ENCODE results near the gene PLEKHO1. TPM values are rescaled to one million over a fixed set of nuclear protein-coding genes. Genes with fewer than 3 reads are reported as not detected.

PLEKHO1 gene, protein sequence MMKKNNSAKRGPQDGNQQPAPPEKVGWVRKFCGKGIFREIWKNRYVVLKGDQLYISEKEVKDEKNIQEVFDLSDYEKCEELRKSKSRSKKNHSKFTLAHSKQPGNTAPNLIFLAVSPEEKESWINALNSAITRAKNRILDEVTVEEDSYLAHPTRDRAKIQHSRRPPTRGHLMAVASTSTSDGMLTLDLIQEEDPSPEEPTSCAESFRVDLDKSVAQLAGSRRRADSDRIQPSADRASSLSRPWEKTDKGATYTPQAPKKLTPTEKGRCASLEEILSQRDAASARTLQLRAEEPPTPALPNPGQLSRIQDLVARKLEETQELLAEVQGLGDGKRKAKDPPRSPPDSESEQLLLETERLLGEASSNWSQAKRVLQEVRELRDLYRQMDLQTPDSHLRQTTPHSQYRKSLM
- 106 and 113 TPM in 2 replicates for total RNA-seq
- long read RNA-seq, transcript PLEKHO1-201 (6 exons, 2,050 nt) = major isoform, 10 of 16 reads
- long read RNA-seq, partial matches to known transcripts = 1 of 16 reads
- long read RNA-seq, other reads (novel, unspliced or antisense) = 5 of 16 reads

DNA sequence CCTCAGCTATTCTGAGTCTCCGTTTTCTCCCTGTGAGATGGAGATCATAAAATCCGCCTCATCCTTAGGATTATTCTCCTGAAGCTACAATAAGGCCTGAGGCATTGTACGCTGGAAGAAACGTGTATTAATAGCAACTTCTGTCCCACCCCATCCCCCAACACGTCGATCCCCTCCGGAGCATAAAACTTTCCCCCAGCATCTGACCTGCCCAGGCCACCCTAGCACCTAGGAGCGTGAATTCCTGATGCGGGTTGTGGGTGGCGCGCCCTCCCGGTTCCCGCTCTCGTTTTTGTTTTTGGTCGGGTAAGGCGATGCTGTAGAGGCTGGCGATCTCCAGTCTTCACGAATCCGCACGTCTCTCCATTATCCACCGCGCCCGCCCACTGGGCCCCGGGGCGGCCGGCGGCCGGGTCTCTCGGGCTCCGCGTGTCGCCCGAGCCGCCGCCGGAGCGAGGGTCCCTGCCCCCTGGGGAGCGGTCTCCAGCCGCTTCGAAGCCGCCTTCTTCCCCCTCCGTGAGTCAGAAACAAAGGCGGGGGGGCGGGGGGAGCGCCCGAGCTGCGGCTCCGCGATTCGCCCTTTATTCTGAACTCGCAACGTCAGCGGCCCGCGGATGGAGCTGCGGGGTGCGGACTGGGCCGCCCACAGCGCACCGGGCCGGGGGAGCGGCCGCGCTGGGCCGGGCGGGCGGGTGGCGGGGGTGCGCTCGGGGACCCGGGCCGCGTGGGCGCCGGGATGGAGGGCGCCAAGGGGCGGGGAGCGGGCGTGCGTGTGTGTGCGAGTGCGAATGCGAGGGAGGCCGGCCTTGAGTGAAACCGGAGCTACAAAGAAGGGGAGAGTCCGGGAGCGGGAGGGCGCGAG lies at the start of gene PLEKHO1:
Gene PLEKHO1, plus strand, starts transcription at position 646 of the 862 bp plus-strand sequence. CDS start 342 bp downstream, outside the sequence.
- Mint-ChIP-seq H3K4me1 (peaks cover 57% of the 10 kb centered on the region), H3K4me3 (peak within 1 kb of the TSS; percentile 97), H3K27me3 (ENCODE audit: low read depth) (no peaks in the 10 kb centered on the region), H3K9me3 (no peaks in the 10 kb centered on the region), H3K27ac (ENCODE audit: unreplicated experiment) (peak within 1 kb of the TSS; percentile 97), H3K36me3 (ENCODE audit: low read depth) (peaks cover 17% of the 10 kb centered on the region)
- TF ChIP-seq, protein P1, sequence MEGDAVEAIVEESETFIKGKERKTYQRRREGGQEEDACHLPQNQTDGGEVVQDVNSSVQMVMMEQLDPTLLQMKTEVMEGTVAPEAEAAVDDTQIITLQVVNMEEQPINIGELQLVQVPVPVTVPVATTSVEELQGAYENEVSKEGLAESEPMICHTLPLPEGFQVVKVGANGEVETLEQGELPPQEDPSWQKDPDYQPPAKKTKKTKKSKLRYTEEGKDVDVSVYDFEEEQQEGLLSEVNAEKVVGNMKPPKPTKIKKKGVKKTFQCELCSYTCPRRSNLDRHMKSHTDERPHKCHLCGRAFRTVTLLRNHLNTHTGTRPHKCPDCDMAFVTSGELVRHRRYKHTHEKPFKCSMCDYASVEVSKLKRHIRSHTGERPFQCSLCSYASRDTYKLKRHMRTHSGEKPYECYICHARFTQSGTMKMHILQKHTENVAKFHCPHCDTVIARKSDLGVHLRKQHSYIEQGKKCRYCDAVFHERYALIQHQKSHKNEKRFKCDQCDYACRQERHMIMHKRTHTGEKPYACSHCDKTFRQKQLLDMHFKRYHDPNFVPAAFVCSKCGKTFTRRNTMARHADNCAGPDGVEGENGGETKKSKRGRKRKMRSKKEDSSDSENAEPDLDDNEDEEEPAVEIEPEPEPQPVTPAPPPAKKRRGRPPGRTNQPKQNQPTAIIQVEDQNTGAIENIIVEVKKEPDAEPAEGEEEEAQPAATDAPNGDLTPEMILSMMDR (conservative IDR thresholded peaks at IDR 0.05) = no peak
- peak; percentile 45 for DNase-seq (ENCODE audit: low read depth, low spot score)

DNA sequence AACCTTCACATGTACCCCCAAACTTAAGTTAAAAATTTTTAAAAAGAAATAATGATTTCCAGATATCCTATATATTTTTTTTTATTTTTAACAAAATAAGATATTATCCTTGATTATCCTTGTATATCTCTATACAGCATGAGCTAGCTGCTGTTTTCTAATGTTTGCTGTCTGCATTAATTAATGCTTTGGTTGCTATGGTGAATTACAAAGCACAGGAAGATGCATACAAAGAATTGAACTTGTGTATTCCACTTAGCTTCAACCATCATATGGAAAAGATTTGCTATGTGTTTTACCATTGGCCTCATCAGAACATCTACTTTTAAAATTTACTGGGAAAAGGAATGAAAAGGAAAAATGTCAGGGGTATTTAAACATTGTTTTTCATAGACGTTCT lies 46.7 kb upstream of the PLEKHO1 start:
- peaks cover 12% of the 10 kb centered on the region for H3K4me1 Mint-ChIP-seq
- TF ChIP-seq, protein P1 (conservative IDR thresholded peaks at IDR 0.05) = no peak
- no peak for DNase-seq (ENCODE audit: low read depth, low spot score)
- H3K36me3 Mint-ChIP-seq (ENCODE audit: low read depth) = peaks cover 33% of the 10 kb centered on the region
- no peak overlapping the region for H3K27ac Mint-ChIP-seq (ENCODE audit: unreplicated experiment)
- H3K4me3 Mint-ChIP-seq = no peak overlapping the region
- H3K27me3 Mint-ChIP-seq (ENCODE audit: low read depth) = no peaks in the 10 kb centered on the region
- H3K9me3 Mint-ChIP-seq = peaks cover 5% of the 10 kb centered on the region

DNA sequence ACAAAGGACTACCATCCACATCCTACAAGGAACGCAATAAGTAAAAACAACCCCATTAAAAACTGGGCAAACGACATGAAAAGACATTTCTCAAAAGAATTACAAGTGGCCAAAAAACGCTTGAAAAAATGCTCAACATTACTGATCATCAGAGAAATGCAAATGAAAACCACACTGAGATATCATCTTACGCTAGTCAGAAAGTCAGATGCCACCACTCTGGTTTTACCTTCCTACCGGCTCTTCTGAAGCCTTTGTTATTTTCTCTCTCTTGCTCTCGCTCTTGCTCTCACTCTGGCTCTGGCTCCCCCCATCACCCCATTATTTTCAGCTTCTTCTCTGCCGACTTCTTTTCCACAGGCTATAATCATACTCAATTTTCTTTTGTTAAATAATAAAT lies 43.4 kb upstream of the PLEKHO1 start:
- Mint-ChIP-seq H3K4me3 (no peak overlapping the region), H3K36me3 (ENCODE audit: low read depth) (peaks cover 25% of the 10 kb centered on the region), H3K4me1 (peaks cover 12% of the 10 kb centered on the region), H3K9me3 (peaks cover 5% of the 10 kb centered on the region), H3K27me3 (ENCODE audit: low read depth) (no peaks in the 10 kb centered on the region), H3K27ac (ENCODE audit: unreplicated experiment) (no peak overlapping the region)
- TF ChIP-seq, protein P1 (conservative IDR thresholded peaks at IDR 0.05) = no peak
- DNase-seq (ENCODE audit: low read depth, low spot score) = no peak

DNA sequence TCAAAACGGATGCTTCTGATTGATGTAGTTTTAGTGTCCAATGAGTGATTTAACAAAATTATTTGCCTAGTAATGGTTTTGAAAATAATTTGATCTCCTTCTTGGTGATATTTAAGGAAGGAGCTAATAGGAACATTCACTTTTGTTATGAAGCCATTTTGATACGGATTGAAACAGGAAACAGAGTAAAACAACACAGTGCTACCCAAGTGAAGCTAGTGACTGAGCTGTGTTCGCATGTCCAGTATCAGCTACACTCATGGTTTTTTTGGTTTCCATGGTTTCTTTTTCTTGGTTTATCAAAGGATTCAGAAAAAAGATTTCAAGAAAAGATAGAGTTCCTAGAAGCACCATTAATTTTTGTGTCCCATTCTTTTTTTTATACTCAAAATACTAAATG lies 40.1 kb upstream of the PLEKHO1 start:
- H3K36me3 Mint-ChIP-seq (ENCODE audit: low read depth) = peaks cover 39% of the 10 kb centered on the region
- TF ChIP-seq, protein P1 (conservative IDR thresholded peaks at IDR 0.05) = no peak
- no peaks in the 10 kb centered on the region for H3K27me3 Mint-ChIP-seq (ENCODE audit: low read depth)
- H3K4me3 Mint-ChIP-seq = no peak overlapping the region
- no peak overlapping the region for H3K27ac Mint-ChIP-seq (ENCODE audit: unreplicated experiment)
- peaks cover 7% of the 10 kb centered on the region for H3K9me3 Mint-ChIP-seq
- H3K4me1 Mint-ChIP-seq = no peaks in the 10 kb centered on the region
- DNase-seq (ENCODE audit: low read depth, low spot score) = no peak

DNA sequence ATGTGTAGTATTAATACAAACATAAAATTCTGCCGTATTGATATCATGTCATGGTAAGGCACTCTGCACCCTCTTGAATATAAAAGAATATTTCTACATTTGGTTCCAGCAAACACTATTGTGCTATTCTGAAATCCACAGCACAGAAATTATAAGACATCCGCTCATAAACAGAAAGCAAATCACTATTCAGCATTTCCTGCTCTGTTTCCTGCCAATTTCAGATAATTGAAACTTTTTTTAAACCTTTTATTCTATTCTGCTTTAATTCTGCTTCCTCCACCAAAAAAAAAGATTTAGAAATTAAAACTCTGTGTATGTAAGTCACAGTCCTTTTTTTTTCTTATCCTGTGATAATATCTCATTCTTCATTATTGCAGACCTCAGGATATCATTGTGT lies 39.6 kb upstream of the PLEKHO1 start:
- Mint-ChIP-seq H3K4me3 (no peak overlapping the region), H3K36me3 (ENCODE audit: low read depth) (peaks cover 39% of the 10 kb centered on the region), H3K9me3 (peaks cover 8% of the 10 kb centered on the region), H3K27ac (ENCODE audit: unreplicated experiment) (no peak overlapping the region), H3K4me1 (no peaks in the 10 kb centered on the region), H3K27me3 (ENCODE audit: low read depth) (no peaks in the 10 kb centered on the region)
- TF ChIP-seq, protein P1 (conservative IDR thresholded peaks at IDR 0.05) = no peak
- DNase-seq (ENCODE audit: low read depth, low spot score) = no peak

All from neural crest cell (in vitro differentiated cells).